Muscle of leg (tissue), 11 donors: ENCODE results near the gene C11orf52. TPM values are rescaled to one million over a fixed set of nuclear protein-coding genes. Genes with fewer than 3 reads are reported as not detected.

Experiments used
- DNase-seq: peaks from one replicate; pipeline ENCODE4 v3.0.0; 2013
- H3K27ac ChIP-seq: one replicate; pipeline ENCODE4 v1.5.1; 2013; ENCODE audit warnings: mild to moderate bottlenecking, low read length, control low read depth
- H3K27me3 ChIP-seq: one replicate; pipeline ENCODE4 v1.6.1; 2013; ENCODE audit warnings: low read length; ENCODE audit not compliant: control insufficient read depth, insufficient read depth
- H3K36me3 ChIP-seq: one replicate; pipeline ENCODE4 v1.6.1; 2013; ENCODE audit warnings: low read length; ENCODE audit not compliant: control insufficient read depth, insufficient read depth
- H3K4me1 ChIP-seq: one replicate; pipeline ENCODE4 v1.6.1; 2013; ENCODE audit warnings: low read length; ENCODE audit not compliant: control insufficient read depth, insufficient read depth
- H3K4me3 ChIP-seq: one replicate; pipeline ENCODE4 v1.5.1; 2013; ENCODE audit warnings: low read length, control low read depth
- H3K9me3 ChIP-seq: replicated peaks from 2 replicates; pipeline ENCODE4 v1.6.1; 2013; ENCODE audit warnings: low read depth, low read length; ENCODE audit not compliant: control insufficient read depth
- WGBS: methylation state at CpG from one replicate; pipeline ENCODE4 v1.1.5; 2013; ENCODE audit warnings: missing lambda C conversion rate; ENCODE audit not compliant: insufficient coverage; 5-methylcytosine and 5-hydroxymethylcytosine counted together
- polyA plus RNA-seq, 8 donors: library from polyadenylated mRNA; unstranded; fragments of 120-200 nt; gene quantifications; one replicate each; pipeline versions ENCODE4 v1.2.1 to v1.2.3, GENCODE V29; 2013; ENCODE audit warnings: inconsistent platforms in 1 of 8, low replicate concordance in 1 of 8; ENCODE audit not compliant: insufficient read length in 8 of 8, insufficient read depth in 1 of 8
- total RNA-seq: library from RNA; stranded (reverse); fragments of 120-200 nt; gene quantifications from one replicate; pipeline ENCODE4 v1.2.4, GENCODE V29; 2013

Gene C11orf52
- total and polyA plus RNA-seq, 9 donors, result 0.93 to 4.8 (median 2.3) TPM

DNA sequence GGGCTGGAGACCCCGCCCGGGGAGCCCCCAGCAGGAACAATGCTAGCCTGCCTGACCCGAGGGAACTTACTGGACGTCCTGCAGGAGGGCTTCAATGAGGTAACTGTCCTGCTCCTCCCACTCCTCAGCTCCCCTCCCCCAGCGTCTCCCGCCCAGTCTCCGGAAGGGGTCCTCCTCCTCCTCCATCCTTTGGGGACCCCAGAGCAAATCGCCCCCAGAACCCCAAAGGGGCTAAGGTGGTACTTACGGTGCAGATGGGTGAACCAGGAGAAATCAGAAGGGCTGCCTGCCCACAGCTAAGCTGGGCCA, 18.7 kb downstream of the C11orf52 start:
- 0% methylated on average over 3 of the region's 9 CpGs for WGBS

DNA sequence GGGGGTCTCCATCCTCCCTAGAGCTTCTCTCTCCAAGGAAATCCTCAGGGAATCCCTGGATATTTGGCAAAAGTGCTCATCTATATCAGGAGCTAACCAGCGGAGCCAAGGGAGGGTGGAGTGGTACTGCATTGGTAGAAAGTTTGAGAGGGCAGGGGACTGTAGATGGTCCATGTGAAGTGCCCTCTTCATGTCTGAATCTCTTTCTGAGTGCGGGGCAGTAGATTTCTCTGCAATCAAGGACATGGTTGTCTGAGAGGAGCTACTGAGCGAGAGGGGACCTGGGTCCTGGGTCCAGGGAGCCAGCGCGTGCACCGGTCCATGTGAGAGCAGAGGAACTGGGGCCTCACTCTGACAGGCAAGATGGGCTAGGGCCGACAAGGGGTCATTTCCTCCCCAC, 19.1 kb downstream of the C11orf52 start:
- peaks cover 55% of the 10 kb centered on the region for H3K4me1 ChIP-seq
- H3K36me3 ChIP-seq, result no peaks in the 10 kb centered on the region
- H3K9me3 ChIP-seq, result no peaks in the 10 kb centered on the region
- DNase-seq, result peak; percentile 27
- H3K27me3 ChIP-seq, result no peaks in the 10 kb centered on the region
- peak overlapping the region; percentile 65 for H3K4me3 ChIP-seq
- H3K27ac ChIP-seq, result peak overlapping the region; percentile 86
- 29% methylated on average over 7 of the region's 7 CpGs for WGBS

More for the DNA sequence above, 18.7 kb downstream of the C11orf52 start:
- no peaks in the 10 kb centered on the region for H3K27me3 ChIP-seq
- peaks cover 54% of the 10 kb centered on the region for H3K4me1 ChIP-seq
- DNase-seq, result no peak
- H3K27ac ChIP-seq, result peak overlapping the region; percentile 86
- H3K36me3 ChIP-seq, result no peaks in the 10 kb centered on the region
- peak overlapping the region; percentile 65 for H3K4me3 ChIP-seq
- H3K9me3 ChIP-seq, result no peaks in the 10 kb centered on the region

DNA sequence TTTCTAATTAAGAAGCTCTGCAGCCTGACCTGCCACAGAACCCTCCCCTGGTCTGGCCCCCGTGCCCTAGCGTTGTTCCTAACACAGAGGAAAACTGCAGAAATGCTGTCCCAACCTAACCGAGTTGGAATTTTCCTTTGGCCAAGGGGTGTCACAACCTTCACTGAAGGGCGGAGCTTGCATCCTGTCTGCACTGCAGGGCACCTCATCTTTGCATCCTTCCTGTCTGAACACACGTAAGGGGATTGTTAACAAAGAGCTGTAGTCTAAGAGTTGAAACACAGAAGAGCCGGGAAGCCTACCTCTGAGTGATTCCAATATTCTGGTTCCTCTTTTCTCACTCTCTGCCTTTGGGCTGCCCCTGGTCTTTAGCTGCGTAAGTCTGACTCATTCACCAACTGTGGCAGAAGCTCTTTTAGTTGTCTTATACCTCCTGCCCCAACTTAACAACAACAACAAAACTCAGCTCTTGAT, 20.0 kb downstream of the C11orf52 start:
- peaks cover 55% of the 10 kb centered on the region for H3K4me1 ChIP-seq
- H3K27me3 ChIP-seq, result no peaks in the 10 kb centered on the region
- 13% methylated on average over 4 of the region's 7 CpGs for WGBS
- no peak overlapping the region for H3K4me3 ChIP-seq
- peak overlapping the region; percentile 60 for H3K27ac ChIP-seq
- H3K36me3 ChIP-seq, result no peaks in the 10 kb centered on the region
- peak; percentile 31 for DNase-seq
- H3K9me3 ChIP-seq, result no peaks in the 10 kb centered on the region

DNA sequence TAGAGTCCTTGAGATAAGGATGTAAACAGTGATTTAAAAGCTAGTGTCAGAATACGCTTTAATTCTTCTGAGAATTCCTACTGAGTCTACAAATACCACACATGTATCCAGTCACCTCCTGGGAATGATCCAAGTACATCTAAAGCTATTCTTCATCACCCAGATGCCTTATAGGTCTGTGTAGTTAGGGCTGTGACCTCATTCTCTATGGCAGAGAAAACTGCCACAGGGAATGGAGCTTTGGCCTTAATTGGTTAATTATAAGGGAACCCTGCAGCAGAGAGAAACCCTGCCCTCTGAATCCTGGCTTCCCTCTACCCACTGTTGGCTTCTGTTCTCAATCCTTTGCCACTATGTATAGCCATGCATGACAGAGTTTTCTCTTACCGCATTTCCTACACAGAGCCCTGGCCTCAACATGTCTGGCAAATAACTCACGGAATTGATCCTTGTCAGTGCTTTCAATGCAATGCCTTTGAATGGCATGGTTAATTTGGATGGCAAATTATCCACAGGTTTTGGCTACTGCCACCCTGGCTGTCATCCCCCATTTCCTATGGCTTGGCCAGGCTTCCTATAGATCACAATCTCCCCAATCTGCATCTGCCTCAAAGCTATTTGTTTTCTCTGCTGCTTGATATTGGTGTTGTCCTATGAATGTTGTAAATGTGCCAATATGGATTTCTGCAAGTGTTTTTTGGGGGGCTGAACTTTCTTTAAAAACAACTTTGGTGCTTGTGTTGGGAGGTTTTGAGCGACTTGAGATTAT, 21.3 kb downstream of the C11orf52 start:
- H3K27ac ChIP-seq, result no peak overlapping the region
- no peak for DNase-seq
- H3K36me3 ChIP-seq, result no peaks in the 10 kb centered on the region
- H3K4me1 ChIP-seq, result peaks cover 56% of the 10 kb centered on the region
- WGBS, result no CpG with 5 or more reads among the region's 4 CpGs
- no peaks in the 10 kb centered on the region for H3K27me3 ChIP-seq
- no peak overlapping the region for H3K4me3 ChIP-seq
- H3K9me3 ChIP-seq, result no peaks in the 10 kb centered on the region

DNA sequence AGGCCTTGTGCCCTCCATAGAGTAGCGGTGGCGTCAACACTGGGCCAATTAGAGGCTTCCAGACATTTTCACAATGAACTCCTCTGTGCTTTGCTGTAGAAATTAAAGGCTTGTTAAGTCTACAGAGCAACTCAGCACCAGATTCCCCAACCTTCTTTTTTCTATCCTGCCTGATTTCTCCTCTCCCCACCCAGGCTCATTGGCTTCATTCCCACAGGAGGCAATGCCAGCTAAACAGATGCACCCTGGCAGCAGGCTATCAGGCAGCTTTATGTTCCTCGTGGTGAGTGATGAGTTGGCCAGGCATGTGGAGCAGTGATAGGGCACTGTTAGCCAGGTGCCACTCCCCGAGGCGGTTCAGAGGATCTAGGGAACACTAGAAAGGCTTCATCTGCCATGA, 23.2 kb downstream of the C11orf52 start:
- peak; percentile 85 for DNase-seq
- WGBS, result 50% methylated on average over 2 of the region's 5 CpGs
- no peaks in the 10 kb centered on the region for H3K9me3 ChIP-seq
- H3K27me3 ChIP-seq, result no peaks in the 10 kb centered on the region
- H3K27ac ChIP-seq, result peak overlapping the region; percentile 64
- peaks cover 46% of the 10 kb centered on the region for H3K4me1 ChIP-seq
- H3K36me3 ChIP-seq, result no peaks in the 10 kb centered on the region
- H3K4me3 ChIP-seq, result no peak overlapping the region

DNA sequence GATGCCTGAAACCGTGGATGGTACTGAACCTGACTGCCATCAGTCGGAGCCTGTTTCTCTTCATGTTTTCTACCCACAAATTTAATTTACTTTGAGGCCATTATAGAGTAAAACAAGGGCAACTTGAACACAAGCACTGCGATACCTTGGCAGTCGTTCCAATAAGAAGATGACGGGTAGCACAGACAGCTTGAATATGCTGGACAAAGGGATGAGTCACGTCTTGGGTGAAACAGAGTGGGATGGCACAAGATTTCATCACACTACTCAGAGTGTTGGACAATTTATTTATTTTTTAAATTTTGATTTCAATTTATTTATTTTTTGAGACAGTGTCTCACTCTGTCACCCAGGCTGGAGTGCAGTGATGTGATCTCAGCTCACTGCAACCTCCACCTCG, 24.1 kb downstream of the C11orf52 start:
- no peak overlapping the region for H3K4me3 ChIP-seq
- no peak for DNase-seq
- WGBS, result 93% methylated on average over 4 of the region's 7 CpGs
- peaks cover 39% of the 10 kb centered on the region for H3K4me1 ChIP-seq
- H3K36me3 ChIP-seq, result no peaks in the 10 kb centered on the region
- H3K27me3 ChIP-seq, result no peaks in the 10 kb centered on the region
- H3K9me3 ChIP-seq, result no peaks in the 10 kb centered on the region
- H3K27ac ChIP-seq, result no peak overlapping the region

DNA sequence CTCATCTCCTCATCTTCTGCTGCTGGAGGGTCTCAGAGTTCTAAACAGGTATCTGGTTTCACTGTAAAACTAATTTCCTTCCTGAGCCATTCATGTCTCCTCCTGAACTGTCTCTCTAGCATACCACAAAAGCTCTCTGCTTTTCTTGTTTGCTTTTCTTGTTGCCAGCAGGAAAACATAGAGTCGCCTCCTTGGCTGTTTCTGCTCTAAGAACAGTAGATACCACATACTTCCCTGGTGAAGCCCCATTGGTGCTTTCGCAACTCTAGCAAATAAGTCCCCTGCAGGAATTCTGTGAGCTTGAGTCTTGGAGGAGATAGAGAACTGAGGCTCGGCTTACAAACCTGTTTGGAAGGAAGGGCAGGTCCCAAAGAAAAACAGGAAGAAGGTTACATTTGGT, 25.4 kb downstream of the C11orf52 start:
- Histone ChIP-seq H3K9me3 (no peaks in the 10 kb centered on the region), H3K27ac (no peak overlapping the region), H3K36me3 (no peaks in the 10 kb centered on the region), H3K4me3 (no peak overlapping the region), H3K27me3 (no peaks in the 10 kb centered on the region), H3K4me1 (peaks cover 26% of the 10 kb centered on the region)
- DNase-seq, result peak; percentile 52
- 42% methylated on average over 2 of the region's 3 CpGs for WGBS

DNA sequence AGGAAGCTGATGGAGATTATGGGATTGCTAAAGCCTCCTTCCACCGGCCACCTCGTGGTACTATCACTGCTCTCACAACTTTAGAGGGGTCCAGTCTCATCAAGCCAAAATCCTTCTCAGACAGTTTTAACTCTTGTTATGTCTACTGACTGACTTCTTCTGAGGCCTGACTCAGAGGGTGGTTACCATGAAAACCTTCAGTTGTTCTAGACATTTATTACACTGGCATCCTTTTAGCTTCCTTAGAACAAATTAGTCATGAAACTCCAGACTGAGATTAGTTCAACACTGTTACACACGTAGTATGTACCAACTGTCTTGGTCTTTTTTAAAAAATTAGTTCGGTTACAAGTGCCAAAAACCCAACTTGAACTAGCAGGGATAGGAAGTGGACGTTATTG, 25.9 kb downstream of the C11orf52 start:
- no peak overlapping the region for H3K4me3 ChIP-seq
- H3K9me3 ChIP-seq, result no peaks in the 10 kb centered on the region
- no peak overlapping the region for H3K27ac ChIP-seq
- no peaks in the 10 kb centered on the region for H3K27me3 ChIP-seq
- H3K4me1 ChIP-seq, result peaks cover 26% of the 10 kb centered on the region
- WGBS, result 67% methylated on average over 3 of the region's 5 CpGs
- no peaks in the 10 kb centered on the region for H3K36me3 ChIP-seq
- no peak for DNase-seq

DNA sequence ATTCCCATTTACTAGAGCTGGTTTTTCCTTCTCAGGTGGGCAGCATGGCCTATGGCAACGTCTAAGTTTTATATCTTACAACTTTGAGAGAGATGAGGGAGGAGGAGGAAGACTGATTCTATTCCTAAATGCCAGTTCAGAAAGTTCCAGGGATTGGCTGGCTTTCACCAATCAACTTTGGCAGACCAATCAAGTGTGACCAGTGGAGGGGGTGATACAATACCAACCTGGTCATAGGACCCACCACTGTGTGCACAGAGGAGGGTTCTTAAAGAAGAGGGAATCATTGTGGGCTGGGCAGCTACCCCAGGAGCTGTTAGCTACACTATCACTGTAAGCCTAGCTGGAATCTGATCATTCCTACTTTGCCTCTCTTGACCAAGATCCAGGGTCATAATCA, 26.5 kb downstream of the C11orf52 start:
- H3K4me3 ChIP-seq, result no peak overlapping the region
- no peak for DNase-seq
- WGBS, result no CpG with 5 or more reads among the region's 1 CpG
- no peak overlapping the region for H3K27ac ChIP-seq
- no peaks in the 10 kb centered on the region for H3K27me3 ChIP-seq
- H3K9me3 ChIP-seq, result no peaks in the 10 kb centered on the region
- peaks cover 22% of the 10 kb centered on the region for H3K4me1 ChIP-seq
- H3K36me3 ChIP-seq, result no peaks in the 10 kb centered on the region

DNA sequence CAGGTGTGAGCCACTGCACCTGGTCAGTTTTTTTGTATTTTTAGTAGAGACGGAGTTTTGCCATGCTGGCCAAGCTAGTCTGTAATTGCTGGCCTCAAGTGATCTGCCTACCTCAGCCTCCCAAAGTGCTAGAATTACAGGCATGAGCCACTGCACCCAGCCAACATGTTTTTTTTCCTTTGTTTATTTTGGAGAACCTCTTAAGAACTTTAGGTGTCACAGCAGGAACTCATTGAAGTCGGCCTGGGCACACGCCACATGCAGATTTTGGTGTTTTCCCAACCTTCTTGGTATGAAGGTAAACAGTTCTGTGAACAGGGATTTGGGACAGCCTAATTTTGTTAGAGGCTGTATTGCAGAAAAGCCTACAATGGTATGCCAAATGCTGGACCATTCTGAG, 27.8 kb downstream of the C11orf52 start:
- H3K27me3 ChIP-seq, result no peaks in the 10 kb centered on the region
- DNase-seq, result no peak
- no peak overlapping the region for H3K4me3 ChIP-seq
- H3K36me3 ChIP-seq, result no peaks in the 10 kb centered on the region
- no peak overlapping the region for H3K27ac ChIP-seq
- H3K4me1 ChIP-seq, result peaks cover 11% of the 10 kb centered on the region
- WGBS, result 74% methylated on average over 3 of the region's 3 CpGs
- peaks cover 2% of the 10 kb centered on the region for H3K9me3 ChIP-seq

DNA sequence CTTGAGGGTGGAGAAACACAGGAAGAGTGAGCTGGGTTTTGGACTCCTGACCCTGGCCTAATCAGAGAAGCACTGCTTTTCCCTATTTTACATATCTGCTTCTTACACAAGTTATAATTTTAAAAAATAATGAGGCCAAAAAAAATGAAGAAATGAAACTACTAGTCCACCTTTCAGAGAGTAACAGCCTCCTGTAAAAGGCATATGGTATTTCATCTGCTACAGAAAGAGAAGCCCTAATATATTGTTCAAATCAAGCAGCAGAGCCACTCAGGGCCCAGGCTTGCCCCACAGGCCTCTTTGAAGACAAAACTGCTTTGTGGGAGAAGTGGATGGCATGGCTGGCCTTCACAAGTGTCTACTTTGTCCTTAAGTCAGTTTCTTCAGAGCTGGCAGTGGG, 28.4 kb downstream of the C11orf52 start:
- H3K36me3 ChIP-seq, result no peaks in the 10 kb centered on the region
- no peak for DNase-seq
- H3K27me3 ChIP-seq, result no peaks in the 10 kb centered on the region
- no peak overlapping the region for H3K4me3 ChIP-seq
- H3K9me3 ChIP-seq, result peaks cover 3% of the 10 kb centered on the region
- H3K4me1 ChIP-seq, result peaks cover 6% of the 10 kb centered on the region
- no peak overlapping the region for H3K27ac ChIP-seq
